ENCODE measurements around the gene PRXL2C. TPM values are rescaled to one million over a fixed set of nuclear protein-coding genes. Genes with fewer than 3 reads are reported as not detected.
"Not testable (repeated sequence)": the region's sequence is repeated elsewhere in the genome, so short reads cannot be mapped to it uniquely, and the experiment has no call there.

PRXL2C gene
- total RNA-seq, 1 donor from 2014 or later: 21.0 TPM

GRCh38 chr9:96616817-96617438 lies 38.2 kb downstream of the PRXL2C start:
- intact Hi-C loops (cut with DNase I): no loop called here
- DNase-seq (ENCODE audit: low spot score): no peak

GRCh38 chr9:96615411-96615810 lies 39.7 kb downstream of the PRXL2C start:
- ATAC-seq (no peak), DNase-seq (ENCODE audit: low spot score) (no peak)
- intact Hi-C loops (cut with DNase I): no loop called here

More at GRCh38 chr9:96616817-96617438, 38.2 kb downstream of the PRXL2C start:
- ATAC-seq: no peak

DNA sequence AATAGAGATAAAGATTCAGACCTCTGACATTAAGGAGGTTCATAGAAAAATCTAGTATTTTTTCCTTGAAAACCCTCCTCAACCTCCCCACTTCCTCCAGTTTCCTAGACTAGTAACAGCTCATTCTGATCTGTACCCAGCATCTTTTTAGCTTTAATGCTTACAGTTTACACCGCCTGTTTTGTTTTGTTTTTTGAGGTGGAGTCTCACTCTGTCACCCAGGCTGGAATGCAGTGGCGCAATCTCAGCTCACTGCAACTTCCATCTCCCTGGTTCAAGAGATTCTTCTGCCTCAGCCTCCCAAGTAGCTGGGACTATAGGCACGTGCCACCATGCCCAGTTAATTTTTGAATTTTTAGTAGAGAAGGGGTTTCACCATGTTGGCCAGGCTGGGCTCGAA lies 40.5 kb downstream of the PRXL2C start:
- not testable (repeated sequence) for ATAC-seq; DNase-seq (ENCODE audit: low spot score)

DNA sequence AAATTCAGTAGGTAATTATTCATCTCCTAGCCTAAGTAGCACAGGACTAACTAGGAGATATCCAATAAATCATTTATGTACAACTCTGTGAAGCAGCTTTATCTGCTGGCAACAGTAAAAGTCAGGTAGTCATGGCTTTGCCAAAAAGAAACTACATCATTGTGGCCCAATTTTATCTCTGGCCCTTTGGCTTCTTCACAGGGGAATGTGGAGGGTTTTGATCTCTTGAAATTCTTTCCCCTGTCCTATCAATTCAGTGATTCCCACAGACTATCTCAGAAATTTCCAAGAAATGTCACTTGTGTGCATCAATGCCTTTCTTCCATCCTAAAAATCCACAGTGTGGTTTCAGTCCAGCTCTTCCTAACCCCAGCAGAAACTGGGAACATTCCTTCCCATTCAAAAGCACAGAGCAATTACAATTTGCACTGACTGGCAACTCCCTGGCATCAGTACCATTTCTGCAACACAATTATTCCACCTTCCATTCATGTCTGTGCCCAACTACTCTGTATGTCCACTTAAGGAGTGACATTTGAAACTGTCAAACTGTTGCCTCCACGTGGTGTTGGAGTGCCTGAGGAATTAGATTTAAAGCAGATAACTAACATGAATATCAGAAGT lies 42.0 kb downstream of the PRXL2C start:
- DNase-seq (ENCODE audit: low spot score) (no peak), ATAC-seq (no peak)
- intact Hi-C loops (cut with DNase I): no loop called here

More for the DNA sequence above, 40.5 kb downstream of the PRXL2C start:
- intact Hi-C loops (cut with DNase I): not testable (repeated sequence)

DNA sequence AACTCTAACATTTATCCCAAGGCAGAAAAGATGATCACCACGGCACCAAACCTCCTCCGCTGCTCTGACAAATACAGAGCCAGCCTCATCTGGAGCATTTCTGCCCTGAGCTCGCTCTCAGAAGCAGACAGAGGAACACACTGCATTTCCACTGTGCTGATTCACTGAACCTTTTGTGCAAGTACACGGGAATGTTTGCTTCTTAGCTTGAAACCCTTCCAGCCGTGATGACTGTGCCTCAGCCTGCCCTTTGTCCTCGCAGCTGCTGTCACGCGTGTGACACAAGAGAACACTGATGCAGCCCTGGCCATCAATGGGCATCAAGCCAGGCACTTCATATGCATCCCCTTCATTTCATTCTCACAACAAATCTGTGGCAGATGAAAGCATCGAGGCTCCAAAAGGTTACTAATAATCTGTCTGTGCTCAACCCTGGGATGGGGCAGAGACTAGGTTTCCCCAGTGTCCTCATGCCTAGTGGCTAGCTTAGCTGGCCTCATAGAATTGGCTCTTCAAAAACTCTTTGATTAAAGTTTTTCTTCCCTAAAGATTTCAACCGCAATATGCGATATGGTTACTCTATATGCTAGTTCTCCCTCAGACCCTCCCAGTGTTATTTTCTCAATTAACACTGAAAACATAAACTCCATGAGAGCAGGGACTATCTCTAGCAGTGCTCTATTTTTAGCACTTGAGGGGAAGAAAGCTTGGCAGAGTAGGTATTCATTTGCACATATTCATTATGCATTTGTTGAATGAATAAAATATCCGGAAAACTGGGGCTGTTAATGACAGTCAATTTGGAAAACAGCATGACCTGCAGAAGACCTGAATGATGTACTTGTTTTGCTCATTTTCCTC lies 42.8 kb downstream of the PRXL2C start:
- no peak for DNase-seq (ENCODE audit: low spot score)
- peak; percentile 90 for ATAC-seq
- intact Hi-C loops (cut with DNase I): no loop called here

GRCh38 chr9:96611302-96611701 lies 43.8 kb downstream of the PRXL2C start:
- no peak for ATAC-seq
- intact Hi-C loops (cut with DNase I): no loop called here
- no peak for DNase-seq (ENCODE audit: low spot score)

- intact Hi-C loops (cut with DNase I): no loop called here
- ATAC-seq: no peak
- DNase-seq (ENCODE audit: low spot score): no peak
These were observed 45.4 kb downstream of the PRXL2C start for GRCh38 chr9:96609732-96610131.

- ATAC-seq (no peak), DNase-seq (ENCODE audit: low spot score) (no peak)
- intact Hi-C loops (cut with DNase I): no loop called here
These were observed 47.1 kb downstream of the PRXL2C start for GRCh38 chr9:96607971-96608370.

GRCh38 chr9:96605328-96605727 lies 49.8 kb downstream of the PRXL2C start:
- DNase-seq (ENCODE audit: low spot score): no peak
- intact Hi-C loops (cut with DNase I): no loop called here
- no peak for ATAC-seq

- intact Hi-C loops (cut with DNase I): no loop called here
- DNase-seq (ENCODE audit: low spot score) (no peak), ATAC-seq (peak; percentile 93)
These were observed 51.2 kb downstream of the PRXL2C start for GRCh38 chr9:96604004-96604319.

DNA sequence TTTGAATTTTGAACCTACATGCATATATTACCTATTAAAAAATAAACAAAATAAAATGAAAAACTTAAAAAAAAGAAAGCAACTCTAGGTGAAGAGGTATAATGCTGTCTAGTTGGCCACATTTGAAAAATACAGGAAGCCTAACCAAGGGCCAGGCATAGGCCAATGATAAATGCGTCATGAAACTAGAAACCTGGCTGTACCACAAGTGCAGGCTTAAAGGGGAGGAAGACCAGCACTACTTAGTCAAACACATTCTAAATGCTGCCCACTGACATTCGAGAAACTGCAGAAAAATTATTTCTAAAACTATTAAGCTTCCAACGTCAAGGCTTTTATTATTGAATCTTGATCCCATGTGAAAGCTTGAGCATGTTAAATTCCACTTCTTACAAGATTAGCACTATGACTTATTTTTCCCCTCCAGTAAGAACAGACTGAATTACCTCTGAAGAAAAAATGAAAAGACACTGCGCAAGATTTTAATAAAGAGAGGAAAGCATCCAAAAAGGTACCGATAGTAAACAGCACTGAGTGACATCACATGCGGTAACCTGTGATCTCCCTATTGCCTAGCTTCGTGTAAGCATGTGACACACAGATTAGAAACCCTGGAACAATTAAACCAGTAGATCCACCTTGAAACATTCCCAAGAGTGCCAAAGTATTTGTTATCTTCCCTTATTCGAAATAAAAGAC lies 51.7 kb downstream of the PRXL2C start:
- DNase-seq (ENCODE audit: low spot score) (no peak), ATAC-seq (peak; percentile 79)
- intact Hi-C loops (cut with DNase I): no loop called here

- DNase-seq (ENCODE audit: low spot score): no peak
- intact Hi-C loops (cut with DNase I): no loop called here
- ATAC-seq: no peak
These were observed 55.8 kb downstream of the PRXL2C start for GRCh38 chr9:96599298-96599697.

DNA sequence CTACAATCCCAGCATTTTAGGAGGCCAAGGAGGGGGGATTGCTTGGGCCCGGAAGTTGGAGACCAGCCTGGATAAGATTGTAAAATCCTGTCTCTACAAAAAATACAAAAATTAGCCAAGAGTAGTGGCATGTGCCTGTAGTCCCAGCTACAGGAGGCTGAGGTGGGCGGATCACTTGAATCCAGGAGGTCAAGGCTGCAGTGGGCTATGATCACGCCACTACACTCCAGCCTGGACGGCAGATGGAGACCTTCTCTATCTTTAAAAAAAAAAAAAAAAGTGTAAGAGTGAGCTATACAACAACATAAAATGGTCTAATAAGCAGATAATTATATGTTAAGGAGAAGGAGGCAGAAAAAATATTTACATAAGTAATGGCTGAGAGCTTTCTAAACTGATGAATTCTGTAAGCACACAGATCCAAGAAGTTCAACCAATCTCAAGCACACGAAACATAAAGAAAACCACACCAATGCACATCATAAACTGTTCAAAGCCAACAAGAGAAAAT lies 58.5 kb downstream of the PRXL2C start:
- intact Hi-C loops (cut with DNase I): no loop called here
- ATAC-seq (no peak), DNase-seq (ENCODE audit: low spot score) (no peak)

Other genes with a start within 250 kb of the PRXL2C start
- gene ZNF367, start 236.9 kb downstream of the PRXL2C start, total RNA-seq: 1.6 TPM
- gene HABP4, start 205.1 kb downstream of the PRXL2C start, total RNA-seq: 32.0 TPM
- 45.1 TPM for gene CDC14B, start 35.5 kb downstream of the PRXL2C start, total RNA-seq
- gene ZNF510, start 122.8 kb upstream of the PRXL2C start, total RNA-seq: 18.0 TPM
- gene ZNF782, start 199.2 kb upstream of the PRXL2C start, total RNA-seq: 10.5 TPM

Measured in sciatic nerve (tissue), 2 donors.